GM21576 (cell line): ENCODE measurements around the gene PSME4.

Experiments used
- ATAC-seq: cut with Tn5 transposase; IDR thresholded peaks from one replicate; pipeline ENCODE4 v1.9.1; 2021; ENCODE audit warnings: mild to moderate bottlenecking, moderate library complexity; ENCODE audit not compliant: unreplicated experiment

PSME4 gene

GRCh38 chr2:53901192-53901591 is 69.6 kb downstream of the PSME4 start:
- ATAC-seq = no peak

GRCh38 chr2:53896864-53897263 is 73.9 kb downstream of the PSME4 start:
- no peak for ATAC-seq

- no peak for ATAC-seq
These were observed 84.2 kb downstream of the PSME4 start for GRCh38 chr2:53886406-53887280.

GRCh38 chr2:53884883-53885282 is 85.9 kb downstream of the PSME4 start:
- no peak for ATAC-seq

- ATAC-seq = no peak
These were observed 88.8 kb downstream of the PSME4 start for GRCh38 chr2:53881986-53882385.

GRCh38 chr2:53881360-53881759 is 89.4 kb downstream of the PSME4 start:
- ATAC-seq = no peak

- no peak for ATAC-seq
These were observed 90.0 kb downstream of the PSME4 start for GRCh38 chr2:53880756-53881155.

- ATAC-seq = no peak
These were observed 93.2 kb downstream of the PSME4 start for GRCh38 chr2:53877556-53877955.

- no peak for ATAC-seq
These were observed 93.7 kb downstream of the PSME4 start for GRCh38 chr2:53877112-53877511.

GRCh38 chr2:53874401-53874950 is 96.3 kb downstream of the PSME4 start:
- no peak for ATAC-seq

GRCh38 chr2:53867773-53868172 is 103.0 kb downstream of the PSME4 start:
- ATAC-seq = no peak

- no peak for ATAC-seq
These were observed 103.6 kb downstream of the PSME4 start for GRCh38 chr2:53867169-53867568.

GRCh38 chr2:53865962-53866361 is 104.8 kb downstream of the PSME4 start:
- no peak for ATAC-seq

- ATAC-seq = no peak
These were observed 105.5 kb downstream of the PSME4 start for GRCh38 chr2:53865264-53865663.

- ATAC-seq = no peak
These were observed 107.1 kb downstream of the PSME4 start for GRCh38 chr2:53863538-53864227.

- ATAC-seq = no peak
These were observed 109.0 kb downstream of the PSME4 start for GRCh38 chr2:53861824-53862223.

- no peak for ATAC-seq
These were observed 111.3 kb downstream of the PSME4 start, which contains the start of gene GPR75 for GRCh38 chr2:53859206-53860181. Gene GPR75, minus strand, starts transcription at chr2:53859967. Its CDS starts 5,211 bp downstream, at chr2:53854756.

- ATAC-seq = no peak
These were observed 114.5 kb downstream of the PSME4 start for GRCh38 chr2:53856272-53856671.

- ATAC-seq = no peak
These were observed 116.1 kb downstream of the PSME4 start for GRCh38 chr2:53854678-53855077.

GRCh38 chr2:53852532-53852931 is 118.3 kb downstream of the PSME4 start:
- ATAC-seq = no peak
